ENCODE data around the gene CNTRL. TPM values are rescaled to one million over a fixed set of nuclear protein-coding genes. Genes with fewer than 3 reads are reported as not detected.
A peak's percentile ranks its signal among the peaks of the same experiment; 100 is the strongest.

CNTRL gene
- polyA plus RNA-seq, 1 experiment: 8.3 TPM

DNA sequence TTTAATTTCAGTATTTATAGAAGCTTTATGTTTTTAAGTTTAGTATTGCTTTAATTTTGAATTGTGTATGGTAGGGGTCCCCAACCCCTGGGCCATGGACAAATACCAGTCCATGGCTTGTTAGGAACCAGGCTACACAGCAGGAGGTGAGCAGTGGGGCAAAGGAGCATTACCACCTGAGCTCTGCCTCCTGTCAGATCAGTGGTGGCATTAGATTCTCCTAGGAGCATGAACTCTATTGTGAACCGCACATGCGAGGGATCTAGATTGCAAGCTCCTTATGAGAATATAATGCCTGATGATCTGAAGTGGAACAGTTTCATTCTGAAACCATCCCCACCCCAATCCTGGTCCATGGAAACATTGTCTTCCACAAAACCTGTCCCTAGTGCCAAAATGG, 26.6 kb upstream of the CNTRL start:
- Histone ChIP-seq H3K27ac (ENCODE audit: low read depth, low read length) (no peak overlapping the region), H3K27me3 (ENCODE audit: control insufficient read depth, insufficient read depth, low read length) (no peaks in the 10 kb centered on the region), H3K9me3 (ENCODE audit: control insufficient read depth, insufficient read depth, low read length) (no peaks in the 10 kb centered on the region), H3K4me3 (ENCODE audit: low read depth, low read length) (no peak overlapping the region)
- ChIA-PET POLR2A (no interaction called here), CTCF (interaction anchor here (1.2 to 4.9 kb wide), 3 partner anchors 12 to 66 kb away, joined by 3 to 77 read pairs (median 4); no protein-coding TSS in a partner anchor)
- no peak for DNase-seq (ENCODE audit: low read depth, low spot score)
- TF ChIP-seq, protein P1, sequence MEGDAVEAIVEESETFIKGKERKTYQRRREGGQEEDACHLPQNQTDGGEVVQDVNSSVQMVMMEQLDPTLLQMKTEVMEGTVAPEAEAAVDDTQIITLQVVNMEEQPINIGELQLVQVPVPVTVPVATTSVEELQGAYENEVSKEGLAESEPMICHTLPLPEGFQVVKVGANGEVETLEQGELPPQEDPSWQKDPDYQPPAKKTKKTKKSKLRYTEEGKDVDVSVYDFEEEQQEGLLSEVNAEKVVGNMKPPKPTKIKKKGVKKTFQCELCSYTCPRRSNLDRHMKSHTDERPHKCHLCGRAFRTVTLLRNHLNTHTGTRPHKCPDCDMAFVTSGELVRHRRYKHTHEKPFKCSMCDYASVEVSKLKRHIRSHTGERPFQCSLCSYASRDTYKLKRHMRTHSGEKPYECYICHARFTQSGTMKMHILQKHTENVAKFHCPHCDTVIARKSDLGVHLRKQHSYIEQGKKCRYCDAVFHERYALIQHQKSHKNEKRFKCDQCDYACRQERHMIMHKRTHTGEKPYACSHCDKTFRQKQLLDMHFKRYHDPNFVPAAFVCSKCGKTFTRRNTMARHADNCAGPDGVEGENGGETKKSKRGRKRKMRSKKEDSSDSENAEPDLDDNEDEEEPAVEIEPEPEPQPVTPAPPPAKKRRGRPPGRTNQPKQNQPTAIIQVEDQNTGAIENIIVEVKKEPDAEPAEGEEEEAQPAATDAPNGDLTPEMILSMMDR (IDR thresholded peaks at IDR 0.05; ENCODE audit: low read depth, low read length): no peak

DNA sequence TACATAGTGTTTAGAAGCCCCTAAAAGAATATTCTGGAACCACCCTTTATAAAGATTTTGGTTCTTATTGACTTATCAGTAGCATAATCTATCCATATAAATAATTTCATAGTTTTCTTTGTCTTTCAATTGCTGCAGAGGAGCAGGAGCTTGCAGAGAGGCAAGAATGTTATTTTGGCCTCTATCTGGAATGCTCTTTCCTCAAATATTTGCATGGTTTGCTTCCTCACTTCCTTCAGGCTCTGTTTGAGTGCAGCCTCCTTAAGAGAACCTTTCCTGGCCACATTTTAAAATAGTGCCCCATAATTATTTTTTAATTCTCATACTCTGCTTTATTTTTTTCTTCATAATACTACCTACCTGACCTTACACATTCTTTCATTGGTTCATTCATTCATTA, 26.1 kb upstream of the CNTRL start:
- H3K27me3 ChIP-seq (ENCODE audit: control insufficient read depth, insufficient read depth, low read length): no peaks in the 10 kb centered on the region
- no peak overlapping the region for H3K27ac ChIP-seq (ENCODE audit: low read depth, low read length)
- TF ChIP-seq, protein P1 (IDR thresholded peaks at IDR 0.05; ENCODE audit: low read depth, low read length): no peak
- H3K9me3 ChIP-seq (ENCODE audit: control insufficient read depth, insufficient read depth, low read length): no peaks in the 10 kb centered on the region
- H3K4me3 ChIP-seq (ENCODE audit: low read depth, low read length): no peak overlapping the region
- no peak for DNase-seq (ENCODE audit: low read depth, low spot score)
- ChIA-PET POLR2A (no interaction called here), CTCF (interaction anchor here (1.2 to 4.9 kb wide), 3 partner anchors 12 to 66 kb away, joined by 3 to 77 read pairs (median 4); no protein-coding TSS in a partner anchor)

DNA sequence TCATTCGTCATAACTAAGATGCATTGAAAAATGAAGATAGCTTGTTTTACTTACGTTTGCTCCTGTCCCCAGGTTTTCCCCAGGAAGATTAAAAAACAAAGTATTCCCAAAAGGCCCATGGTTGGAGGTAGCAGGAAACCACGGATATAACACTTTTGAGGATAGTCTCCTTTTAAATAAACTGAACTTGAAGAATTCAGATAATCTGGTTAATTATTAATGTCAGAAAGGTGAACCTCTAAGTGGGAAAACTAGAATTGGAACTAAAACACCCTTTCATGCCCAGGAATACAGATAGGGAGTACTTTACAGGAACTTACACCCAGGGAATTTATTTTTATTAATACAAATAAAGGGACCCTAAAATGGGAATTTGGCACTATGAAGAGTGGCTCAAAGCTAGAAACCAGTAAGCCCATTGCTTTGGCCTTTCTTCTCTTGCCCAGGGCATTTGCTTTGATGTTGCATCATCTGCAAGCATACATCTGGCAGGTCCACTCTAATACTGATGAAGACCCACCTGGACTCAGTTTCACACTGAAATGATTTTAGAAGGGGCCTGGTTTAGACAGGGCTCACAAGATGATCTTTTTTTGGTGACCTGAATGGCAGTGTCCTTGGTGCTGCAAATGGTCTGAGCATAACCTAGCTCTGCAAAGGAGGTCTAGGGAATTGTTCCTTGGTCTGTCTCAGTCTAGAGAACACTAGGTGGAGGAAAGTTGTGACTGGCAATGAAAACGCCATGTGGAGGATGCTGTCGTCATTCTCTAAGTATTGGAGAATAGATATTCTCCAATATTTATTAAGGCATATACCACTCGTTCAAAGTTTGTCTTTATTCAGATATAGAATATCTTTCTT, 24.4 kb upstream of the CNTRL start, which contains the start of gene C5:
Gene C5, minus strand, starts transcription at position 148 of the 861 bp plus-strand sequence. Its CDS starts 29 bp downstream, at position 119.
- ChIA-PET CTCF (interaction anchor here (0.8 to 4.9 kb wide), 3 partner anchors 10 to 295 kb away, joined by 3 to 77 read pairs (median 4); no protein-coding TSS in a partner anchor), POLR2A (no interaction called here)

DNA sequence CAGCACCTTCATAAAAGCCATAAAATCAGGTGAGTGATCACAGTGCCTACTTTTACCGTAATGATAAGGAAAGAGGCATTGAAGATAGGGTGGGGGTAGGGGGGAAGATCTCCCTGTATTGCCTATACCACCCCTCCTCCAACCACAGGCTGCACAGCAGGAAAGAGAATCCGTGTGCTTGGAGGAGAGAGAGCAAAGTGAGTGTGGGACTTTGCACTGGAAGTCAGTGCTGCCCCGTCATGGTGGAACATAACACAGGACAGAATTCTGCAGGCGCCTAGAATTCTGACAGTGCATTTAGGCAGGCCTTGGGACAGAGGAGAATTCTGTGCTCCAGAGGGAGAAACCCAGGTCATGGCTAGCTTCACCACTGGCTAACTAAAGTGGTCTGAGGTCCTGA, 21.2 kb upstream of the CNTRL start:
- no peak overlapping the region for H3K4me3 ChIP-seq (ENCODE audit: low read depth, low read length)
- H3K9me3 ChIP-seq (ENCODE audit: control insufficient read depth, insufficient read depth, low read length): no peaks in the 10 kb centered on the region
- ChIA-PET CTCF (no interaction called here), POLR2A (no interaction called here)
- H3K27ac ChIP-seq (ENCODE audit: low read depth, low read length): no peak overlapping the region
- TF ChIP-seq, protein P1 (IDR thresholded peaks at IDR 0.05; ENCODE audit: low read depth, low read length): no peak
- DNase-seq (ENCODE audit: low read depth, low spot score): no peak
- H3K27me3 ChIP-seq (ENCODE audit: control insufficient read depth, insufficient read depth, low read length): no peaks in the 10 kb centered on the region

More for the DNA sequence above, 24.4 kb upstream of the CNTRL start, which contains the start of gene C5:
- no peaks in the 10 kb centered on the region for H3K9me3 ChIP-seq (ENCODE audit: control insufficient read depth, insufficient read depth, low read length)
- no peak within 1 kb of the TSS for H3K27ac ChIP-seq (ENCODE audit: low read depth, low read length)
- no peak for DNase-seq (ENCODE audit: low read depth, low spot score)
- TF ChIP-seq, protein P1 (IDR thresholded peaks at IDR 0.05; ENCODE audit: low read depth, low read length): no peak
- H3K27me3 ChIP-seq (ENCODE audit: control insufficient read depth, insufficient read depth, low read length): no peaks in the 10 kb centered on the region
- no peak within 1 kb of the TSS for H3K4me3 ChIP-seq (ENCODE audit: low read depth, low read length)

DNA sequence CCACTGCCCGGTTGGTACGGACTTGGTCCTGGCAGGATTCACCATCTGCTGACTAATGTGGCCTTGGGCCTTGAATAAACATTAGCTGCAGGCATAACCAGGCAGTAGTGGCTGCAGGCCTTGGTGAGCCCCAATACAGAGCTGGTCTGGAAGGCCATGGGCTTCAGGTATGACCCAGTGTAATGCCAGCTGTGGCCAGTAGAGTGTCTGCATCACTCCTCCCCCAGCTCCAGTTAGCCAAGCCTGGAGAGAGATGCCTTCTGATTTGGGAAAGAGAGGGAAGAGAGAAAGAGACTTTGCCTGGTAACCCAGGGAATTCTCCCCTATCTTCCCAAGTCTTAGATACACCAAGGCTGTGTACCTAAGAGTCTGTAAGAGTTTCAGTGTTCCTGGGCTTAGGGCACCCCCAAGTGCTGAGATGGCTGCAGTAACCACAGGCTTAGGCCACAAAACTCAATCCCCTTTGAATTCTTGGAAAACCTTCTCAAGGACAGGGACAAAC, 19.1 kb upstream of the CNTRL start:
- no peaks in the 10 kb centered on the region for H3K9me3 ChIP-seq (ENCODE audit: control insufficient read depth, insufficient read depth, low read length)
- H3K4me3 ChIP-seq (ENCODE audit: low read depth, low read length): no peak overlapping the region
- H3K27me3 ChIP-seq (ENCODE audit: control insufficient read depth, insufficient read depth, low read length): no peaks in the 10 kb centered on the region
- TF ChIP-seq, protein P1 (IDR thresholded peaks at IDR 0.05; ENCODE audit: low read depth, low read length): peak; percentile 42
- no peak overlapping the region for H3K27ac ChIP-seq (ENCODE audit: low read depth, low read length)
- POLR2A ChIA-PET: no interaction called here
- DNase-seq (ENCODE audit: low read depth, low spot score): no peak
- CTCF ChIA-PET: interaction anchor here (0.6 to 1.7 kb wide), 6 partner anchors 9 to 659 kb away, joined by 3 to 9 read pairs (median 3); no protein-coding TSS in a partner anchor
